H1 (cell line): ENCODE results near the gene KLHDC10. TPM values are rescaled to one million over a fixed set of nuclear protein-coding genes. Genes with fewer than 3 reads are reported as not detected.

ENCODE experiments used
- CTCF ChIA-PET: fragments of 300-600 bp; sonication (Branson Sonifier 250); formaldehyde crosslinking; loops from one replicate; lab custom pipeline; 2021; ENCODE audit not compliant: partially characterized antibody; lab: Charles Lee
- POLR2A ChIA-PET: fragments of 300-600 bp; sonication (Branson Sonifier 250); formaldehyde crosslinking; loops from one replicate; lab custom pipeline; 2021; ENCODE audit warnings: inconsistent platforms; ENCODE audit not compliant: partially characterized antibody; lab: Charles Lee
- DNase-seq, 2 experiments: peaks; one replicate each; pipeline versions ENCODE4 v3.0.0 to v3.0.0-alpha.2; 2010 to 2022; ENCODE audit warnings: low spot score in 2 of 2, low read depth in 1 of 2, mixed read lengths in 1 of 2
- FAIRE-seq: peaks from 2 replicates; lab custom pipeline; 2011; peaks lifted over from hg19 to GRCh38; lab: Jason Lieb, UNC
- H2AFZ ChIP-seq: 2 replicates; pipeline ENCODE4 v1.8.1; 2012; ENCODE audit warnings: low read length, inconsistent platforms
- H2AK5ac ChIP-seq: 2 replicates; pipeline ENCODE4 v1.6.1; 2013; ENCODE audit warnings: low read depth, low read length
- H2BK120ac ChIP-seq: replicated peaks from 2 replicates; pipeline ENCODE3; 2013; ENCODE audit warnings: low read depth, low read length, inconsistent platforms
- H2BK12ac ChIP-seq: 2 replicates; pipeline ENCODE4 v1.6.1; 2013; ENCODE audit warnings: low read depth, low read length
- H2BK15ac ChIP-seq: 2 replicates; pipeline ENCODE4 v1.6.1; 2013; ENCODE audit warnings: low read length
- H2BK20ac ChIP-seq: 2 replicates; pipeline ENCODE4 v1.6.1; 2013; ENCODE audit warnings: low read length
- H2BK5ac ChIP-seq: 2 replicates; pipeline ENCODE4 v1.6.1; 2013; ENCODE audit warnings: low read depth, low read length
- H3K14ac ChIP-seq: 2 replicates; pipeline ENCODE4 v1.6.1; 2013; ENCODE audit warnings: inconsistent platforms; ENCODE audit not compliant: insufficient read length
- H3K18ac ChIP-seq: 2 replicates; pipeline ENCODE4 v1.6.1; 2013; ENCODE audit warnings: low read length; ENCODE audit errors: extremely low read depth
- H3K23ac ChIP-seq: 2 replicates; pipeline ENCODE4 v1.6.1; 2013; ENCODE audit warnings: inconsistent platforms; ENCODE audit not compliant: insufficient read length
- H3K23me2 ChIP-seq: 2 replicates; pipeline ENCODE4 v1.6.1; 2013; ENCODE audit warnings: low read depth, low read length
- H3K27ac ChIP-seq: 2 replicates; pipeline ENCODE4 v1.6.1; 2011; ENCODE audit warnings: low read depth, low read length, inconsistent platforms
- H3K27me3 ChIP-seq, 4 experiments: replicated peaks in 1 of 4; 1 replicate in 1 of 4; 2 replicates in 3 of 4; pipeline versions ENCODE4 v1.6.1 to v1.8.1; 2011 to 2013; ENCODE audit warnings: low read length in 3 of 4, mild to moderate bottlenecking in 3 of 4, inconsistent platforms in 2 of 4, mixed read lengths in 2 of 4, moderate library complexity in 1 of 4; ENCODE audit not compliant: control insufficient read depth in 3 of 4, insufficient read depth in 3 of 4; ENCODE audit errors: extremely low read depth in 1 of 4
- H3K36me3 ChIP-seq, 4 experiments: 2 replicates each; pipeline versions ENCODE4 v1.6.1 to v1.8.1; 2011 to 2013; ENCODE audit warnings: mild to moderate bottlenecking in 4 of 4, low read length in 3 of 4, moderate library complexity in 2 of 4, control low read depth in 1 of 4, inconsistent platforms in 1 of 4; ENCODE audit not compliant: insufficient read depth in 4 of 4, control insufficient read depth in 2 of 4
- H3K4ac ChIP-seq: replicated peaks from 2 replicates; pipeline ENCODE3; 2013; ENCODE audit warnings: low read length, low read depth, mixed read lengths, inconsistent platforms; ENCODE audit not compliant: insufficient read length
- H3K4me1 ChIP-seq, 4 experiments: replicated peaks in 1 of 4; 1 replicate in 1 of 4; 2 replicates in 3 of 4; pipeline versions ENCODE4 v1.6.1 to v1.8.1; 2011 to 2013; ENCODE audit warnings: low read length in 3 of 4, inconsistent platforms in 2 of 4, mixed read lengths in 1 of 4; ENCODE audit not compliant: insufficient read depth in 4 of 4, control insufficient read depth in 3 of 4
- H3K4me2 ChIP-seq, 2 experiments: 2 replicates each; pipeline versions ENCODE4 v1.6.1 to v1.8.1; 2011 to 2013; ENCODE audit warnings: low read depth in 2 of 2, low read length in 2 of 2, control low read depth in 1 of 2, inconsistent platforms in 1 of 2, mild to moderate bottlenecking in 1 of 2; ENCODE audit not compliant: insufficient read depth in 1 of 2
- H3K4me3 ChIP-seq, 4 experiments: fragments of 200-600, 300-600 bp in 1 of 4; sonication (generic), shearing (Covaris generic), sonication (Bioruptor Twin) in 1 of 4; 2 replicates each; pipeline versions ENCODE4 v1.5.1 to v1.8.1; 2011 to 2016; ENCODE audit warnings: low read length in 4 of 4, low read depth in 3 of 4, control low read depth in 2 of 4, inconsistent platforms in 2 of 4, mild to moderate bottlenecking in 2 of 4, mixed read lengths in 1 of 4, moderate library complexity in 1 of 4; ENCODE audit not compliant: insufficient read depth in 2 of 4; ENCODE audit errors: extremely low read depth in 1 of 4
- H3K56ac ChIP-seq: replicated peaks from 2 replicates; pipeline ENCODE3; 2013; ENCODE audit warnings: low read depth, mild to moderate bottlenecking, mixed read lengths, low read length, inconsistent platforms; ENCODE audit not compliant: insufficient read length
- H3K79me1 ChIP-seq: 2 replicates; pipeline ENCODE4 v1.6.1; 2013; ENCODE audit warnings: low read depth, low read length, control low read depth
- H3K79me2 ChIP-seq, 2 experiments: 2 replicates each; pipeline versions ENCODE4 v1.6.1 to v1.8.1; 2012 to 2013; ENCODE audit warnings: low read length in 2 of 2, mild to moderate bottlenecking in 2 of 2, inconsistent platforms in 1 of 2; ENCODE audit not compliant: insufficient read depth in 2 of 2, control insufficient read depth in 1 of 2
- H3K9ac ChIP-seq, 4 experiments: replicated peaks in 1 of 4; 1 replicate in 1 of 4; 2 replicates in 3 of 4; pipeline versions ENCODE4 v1.6.1 to v1.8.1; 2011 to 2013; ENCODE audit warnings: low read depth in 3 of 4, low read length in 3 of 4, control low read depth in 2 of 4, mild to moderate bottlenecking in 2 of 4, moderate library complexity in 2 of 4, inconsistent platforms in 1 of 4; ENCODE audit errors: extremely low read depth in 1 of 4
- H3K9me3 ChIP-seq, 2 experiments: 2 replicates each; pipeline versions ENCODE4 v1.6.1 to v1.8.1; 2012 to 2013; ENCODE audit warnings: mild to moderate bottlenecking in 2 of 2, moderate library complexity in 2 of 2, control low read depth in 1 of 2, inconsistent platforms in 1 of 2, low read depth in 1 of 2, low read length in 1 of 2, mixed read lengths in 1 of 2; ENCODE audit not compliant: insufficient read depth in 2 of 2
- H4K20me1 ChIP-seq, 2 experiments: replicated peaks in 1 of 2; 2 replicates each; pipeline versions ENCODE3 to v1.8.1; 2011 to 2013; ENCODE audit warnings: inconsistent platforms in 2 of 2, low read length in 2 of 2, mild to moderate bottlenecking in 1 of 2; ENCODE audit not compliant: insufficient read depth in 2 of 2, control insufficient read depth in 1 of 2
- H4K5ac ChIP-seq: 2 replicates; pipeline ENCODE4 v1.6.1; 2013; ENCODE audit warnings: low read length, low read depth, mixed read lengths, inconsistent platforms; ENCODE audit not compliant: insufficient read length
- H4K8ac ChIP-seq: 2 replicates; pipeline ENCODE4 v1.8.0; 2013; ENCODE audit warnings: mild to moderate bottlenecking, moderate library complexity, low read length, inconsistent platforms; ENCODE audit not compliant: insufficient read depth; ENCODE audit errors: extremely low read depth
- H4K91ac ChIP-seq: replicated peaks from 2 replicates; pipeline ENCODE3; 2013; ENCODE audit warnings: low read length, mixed read lengths, inconsistent platforms; ENCODE audit not compliant: insufficient read length
- BCL11A ChIP-seq, 2 experiments: IDR thresholded peaks; one replicate each; pipeline ENCODE4 v1.6.1; 2011; ENCODE audit warnings: low read depth in 2 of 2, low read length in 2 of 2, mild to moderate bottlenecking in 2 of 2
- CBX5 ChIP-seq: fragments of 300-800, 300-1000 bp; sonication (generic); IDR thresholded peaks from 2 replicates; pipeline ENCODE4 v1.7.1; 2016; ENCODE audit warnings: antibody characterized with exemption, low read length, low read depth
- GTF2F1 ChIP-seq: IDR thresholded peaks from 2 replicates; pipeline ENCODE4 v1.6.1; 2012; ENCODE audit warnings: low read depth, low read length, improper control_type of control experiment, borderline replicate concordance
- KDM1A ChIP-seq: fragments of 200-600, 300-600 bp; sonication (generic); IDR thresholded peaks from 2 replicates; pipeline ENCODE4 v1.7.1; 2016; ENCODE audit warnings: mild to moderate bottlenecking, low read length, borderline replicate concordance
- RAD21 ChIP-seq, 2 experiments: IDR thresholded peaks in 1 of 2; conservative IDR thresholded peaks in 1 of 2; 2 replicates each; pipeline ENCODE4 v1.6.1; 2011; ENCODE audit warnings: low read depth in 2 of 2, low read length in 2 of 2, improper control_type of control experiment in 1 of 2, inconsistent platforms in 1 of 2, mild to moderate bottlenecking in 1 of 2, moderate library complexity in 1 of 2
- SIRT6 ChIP-seq: IDR thresholded peaks from one replicate; pipeline ENCODE4 v1.7.1; 2012; ENCODE audit warnings: low read length, inconsistent platforms
- SP2 ChIP-seq: IDR thresholded peaks from 2 replicates; pipeline ENCODE4 v1.6.1; 2012; ENCODE audit warnings: mild to moderate bottlenecking, low read length, inconsistent platforms
- WGBS, 2 experiments: shearing (Covaris generic) in 1 of 2; methylation state at CpG; one replicate each; pipeline versions ENCODE4 v1.1.6 to v1.1.7; 2013 to 2015; ENCODE audit warnings: low lambda C conversion rate in 2 of 2, mixed read lengths in 2 of 2, inconsistent platforms in 1 of 2, low coverage in 1 of 2, missing lambda C conversion rate in 1 of 2; ENCODE audit not compliant: insufficient replicate concordance in 2 of 2, insufficient coverage in 1 of 2, insufficient read length in 1 of 2; ENCODE audit errors: extremely low coverage in 1 of 2, missing lambda C conversion rate in 1 of 2; 5-methylcytosine and 5-hydroxymethylcytosine counted together
- polyA plus RNA-seq, 7 experiments: library from polyadenylated mRNA; depleted of rRNA in 3 of 7; stranded (reverse) in 5 of 7; unstranded in 2 of 7; fragments of >200 nt in 5 of 7; fragments of 200-250 nt in 2 of 7; gene quantifications; 1 replicate in 5 of 7; 2 replicates in 1 of 7; 4 replicates in 1 of 7; pipeline versions ENCODE4 v1.2.1 to v1.2.3, GENCODE V29; 2011 to 2013; ENCODE audit warnings: missing spikeins in 2 of 7, mixed read lengths in 2 of 7
- total RNA-seq: library from RNA; stranded (reverse); fragmentation: NEBNext Ultra II Directional; extraction: Animal tissue kit (Norgen Biotek cat#: 25700); gene quantifications from 2 replicates; pipeline ENCODE4 v1.2.1, GENCODE V29; 2021

The KLHDC10 gene
- total and polyA plus RNA-seq, 2 of the 8 experiments (the other 6 are each of a cell fraction or from before 2014, with no cell fraction given), result 6.6 to 14.5 TPM

DNA sequence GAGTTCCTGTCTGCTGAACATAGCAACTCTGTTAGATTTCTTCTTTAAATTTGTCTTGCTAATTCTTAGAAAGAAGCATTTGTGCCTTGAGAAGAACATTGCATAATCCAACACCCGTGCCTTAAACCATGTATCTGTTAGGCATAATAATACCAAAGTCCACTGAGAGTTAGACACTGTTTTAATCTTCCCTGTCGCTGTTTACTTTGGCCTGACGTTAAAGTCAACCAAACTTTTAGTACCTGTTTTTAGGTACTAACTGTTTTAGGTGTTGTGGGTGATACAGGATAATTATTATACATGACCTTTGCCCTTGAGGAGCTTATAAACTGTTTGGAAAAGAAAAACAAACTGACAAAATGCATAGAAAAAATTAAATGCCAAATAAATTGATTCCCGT is 43.6 kb downstream of the KLHDC10 start:
- WGBS, 2 experiments, result 91% methylated on average over 4 of the region's 4 CpGs; no CpG with 5 or more reads in 1 of the 2 experiments
- Histone ChIP-seq H3K9me3 (no peaks in the 10 kb centered on the region), H3K27ac (no peak overlapping the region), H3K36me3 (no peaks in the 10 kb centered on the region), H3K4ac (no peak overlapping the region), H3K18ac (no peak overlapping the region), H3K23me2 (no peaks in the 10 kb centered on the region), H3K4me3 (no peak overlapping the region), H3K4me1 (no peaks in the 10 kb centered on the region), H3K27me3 (no peaks in the 10 kb centered on the region), H3K14ac (no peak overlapping the region), H4K91ac (no peak overlapping the region), H3K4me2 (no peak overlapping the region), H2BK12ac (no peak overlapping the region), H3K79me1 (no peaks in the 10 kb centered on the region), H2BK120ac (no peak overlapping the region)
- FAIRE-seq (no peak), DNase-seq (no peak)
- TF ChIP-seq RAD21 (IDR thresholded peaks at IDR 0.05 in 1 of 2, conservative IDR thresholded peaks at IDR 0.05 in 1 of 2; ENCODE audit: low read depth in 2 of 2, low read length in 2 of 2) (no peak), GTF2F1 (no peak), BCL11A (IDR thresholded peaks at IDR 0.05; ENCODE audit: low read depth in 2 of 2, low read length in 2 of 2) (no peak), SP2 (no peak), KDM1A (no peak), CBX5 (no peak), SIRT6 (no peak)
- TF ChIP-seq, all 59 proteins: peak for 0
- H2BK15ac ChIP-seq, result no peak overlapping the region
- no peaks in the 10 kb centered on the region for H3K79me2 ChIP-seq
- H4K8ac ChIP-seq, result no peak overlapping the region
- CTCF ChIA-PET, result interaction anchor here (0.7 to 4.4 kb wide), 3 partner anchors 30 to 552 kb away, joined by 4 to 22 read pairs (median 7); no protein-coding TSS in a partner anchor
- no peak overlapping the region for H3K23ac ChIP-seq
- H3K9ac ChIP-seq, result no peak overlapping the region
- H2BK5ac ChIP-seq, result no peak overlapping the region
- POLR2A ChIA-PET, result interaction anchor here (0.7 to 1.2 kb wide), 3 partner anchors 9 to 610 kb away, joined by 3 to 4 read pairs (median 4); no protein-coding TSS in a partner anchor
- H4K5ac ChIP-seq, result no peak overlapping the region
- no peak overlapping the region for H2AFZ ChIP-seq
- H4K20me1 ChIP-seq, result peaks cover 0 to 4% of the 10 kb centered on the region in 2 experiments
- H3K56ac ChIP-seq, result no peak overlapping the region
- H2AK5ac ChIP-seq, result no peak overlapping the region
- H2BK20ac ChIP-seq, result no peak overlapping the region
